ENCODE measurements around the gene LYPLAL1.

Gene LYPLAL1

DNA sequence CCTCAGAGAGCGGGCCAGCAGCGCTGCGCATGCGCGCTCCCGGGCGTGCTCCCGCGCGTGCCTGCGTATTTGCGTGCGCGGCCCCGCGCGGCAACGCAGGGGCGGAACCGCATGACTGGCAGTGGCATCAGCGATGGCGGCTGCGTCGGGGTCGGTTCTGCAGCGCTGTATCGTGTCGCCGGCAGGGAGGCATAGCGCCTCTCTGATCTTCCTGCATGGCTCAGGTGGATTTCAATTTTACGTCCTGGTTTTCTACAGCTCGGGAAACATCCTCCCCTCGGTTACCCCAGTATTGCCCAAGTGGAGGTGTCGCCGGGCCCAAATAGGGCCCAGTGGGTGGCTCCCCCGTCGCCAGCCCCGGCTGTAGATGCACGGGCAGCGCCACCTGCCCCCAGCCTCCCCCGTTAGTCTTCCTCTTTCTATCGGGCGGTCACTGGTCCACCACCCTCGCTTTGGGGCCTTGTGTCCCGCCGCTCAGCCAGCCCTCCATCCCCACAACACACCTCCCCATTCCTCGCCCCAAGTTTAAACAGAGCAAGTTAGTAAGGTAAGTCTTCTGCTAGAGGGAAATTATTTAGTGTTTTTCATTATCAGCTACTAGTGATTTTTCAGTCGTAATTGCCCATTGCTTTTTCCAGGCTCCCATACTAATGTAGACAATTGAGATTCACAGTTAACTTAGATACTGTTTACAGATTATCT, at the start of gene LYPLAL1:
LYPLAL1 (plus strand) TSS at position 121 of the 702 bp plus-strand sequence; CDS start at position 134, 13 bp downstream.
- peak; percentile 82 for DNase-seq

DNA sequence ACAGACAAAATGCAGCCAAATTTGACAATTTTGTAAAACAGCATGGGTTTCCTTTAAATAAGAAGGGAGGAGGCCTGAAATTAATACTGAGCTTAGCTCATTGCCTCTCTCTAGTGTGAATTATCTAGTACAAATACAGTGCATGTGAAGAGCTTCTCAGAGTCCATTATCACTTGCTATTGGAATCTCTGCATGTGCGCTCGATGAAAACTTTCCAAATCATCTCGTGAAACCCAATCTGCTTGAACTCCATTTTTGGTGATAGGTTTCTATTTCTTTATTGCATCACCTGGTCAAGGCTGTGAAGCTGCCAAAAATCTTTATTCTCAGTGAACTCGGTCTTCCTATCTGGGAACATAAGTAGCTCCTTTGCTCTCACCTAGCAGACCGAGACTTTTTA, 49.5 kb upstream of the LYPLAL1 start:
- DNase-seq = no peak

DNA sequence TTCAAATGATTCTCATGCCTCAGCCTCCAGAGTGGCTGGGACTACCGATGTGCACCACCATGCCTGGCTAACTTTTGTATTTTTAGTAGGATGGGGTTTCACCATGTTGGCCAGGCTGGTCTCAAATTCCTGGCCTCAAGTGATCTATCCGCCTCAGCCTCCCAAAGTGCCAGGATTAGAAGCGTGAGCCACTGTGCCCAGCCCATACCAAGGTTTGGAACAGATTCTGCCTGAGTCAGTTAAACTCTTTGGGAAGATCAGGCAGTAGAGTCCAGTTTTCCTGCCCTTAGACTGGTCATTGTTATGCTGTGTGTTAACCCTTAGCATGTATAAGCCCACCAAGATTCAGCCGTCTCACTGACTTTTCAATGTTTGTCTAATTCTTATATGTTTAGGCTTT, 48.3 kb upstream of the LYPLAL1 start:
- DNase-seq = no peak

DNA sequence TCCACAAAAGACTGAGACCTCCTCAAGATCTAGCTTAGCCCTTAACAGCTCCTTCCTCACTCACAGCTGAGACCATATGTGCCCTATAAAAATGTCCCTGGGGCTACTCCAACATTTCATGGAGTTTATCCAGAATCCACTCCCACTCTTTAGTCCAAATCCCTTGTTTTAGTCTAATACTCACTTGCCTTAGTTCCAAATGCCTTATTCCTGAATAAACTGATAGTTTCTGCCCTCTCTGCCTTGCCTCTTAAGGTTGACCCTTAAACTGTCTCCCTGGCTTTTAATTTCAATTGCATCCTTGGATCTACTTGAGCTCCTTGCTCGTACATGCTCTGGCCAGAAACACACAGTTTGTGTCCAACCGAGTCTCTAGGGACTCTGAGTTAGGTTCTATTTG, 47.3 kb upstream of the LYPLAL1 start:
- DNase-seq = no peak

DNA sequence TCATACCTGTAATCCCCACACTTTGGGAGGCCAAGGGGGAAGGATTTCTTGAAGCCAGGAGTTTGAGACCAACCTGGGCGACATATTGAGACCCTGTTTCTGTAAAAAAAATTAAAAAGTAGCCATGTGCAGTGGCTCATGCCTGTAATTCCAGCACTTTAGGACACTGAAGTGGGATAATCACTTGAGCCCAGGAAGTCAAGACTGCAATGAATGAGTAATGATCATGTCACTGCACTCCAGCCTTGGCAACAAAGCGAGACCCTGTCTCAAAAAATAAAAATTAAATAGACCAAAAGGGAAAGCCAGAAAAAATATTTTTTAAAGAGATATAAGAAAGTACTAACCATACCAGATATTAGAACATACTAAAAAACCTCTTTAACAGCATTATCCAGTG, 44.7 kb upstream of the LYPLAL1 start:
- no peak for DNase-seq

DNA sequence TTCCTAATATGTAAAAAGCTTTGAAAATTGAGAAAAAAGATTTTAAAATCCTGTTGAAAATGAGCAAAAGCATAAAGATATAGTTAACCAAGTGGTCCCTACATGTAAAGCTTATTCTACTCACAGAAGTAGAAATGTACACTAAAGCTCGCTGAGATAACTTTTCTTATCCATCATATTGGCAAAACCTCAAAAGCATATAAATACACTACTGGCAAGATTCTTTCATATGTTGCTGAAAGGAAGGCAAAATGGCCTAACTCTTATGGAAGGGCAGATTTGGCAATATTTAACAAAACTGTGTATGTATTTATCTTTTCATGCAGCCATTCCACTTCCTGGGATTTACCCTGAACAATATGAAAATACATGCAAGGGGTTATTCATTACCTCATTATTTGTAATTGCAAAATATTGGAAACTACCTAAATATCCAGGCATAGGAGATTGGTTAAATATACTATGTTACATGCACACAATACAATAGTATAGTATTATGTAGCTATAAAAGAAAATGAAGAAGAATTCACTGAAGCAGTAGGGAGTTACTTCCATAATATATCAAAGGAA, 43.2 kb upstream of the LYPLAL1 start:
- no peak for DNase-seq

DNA sequence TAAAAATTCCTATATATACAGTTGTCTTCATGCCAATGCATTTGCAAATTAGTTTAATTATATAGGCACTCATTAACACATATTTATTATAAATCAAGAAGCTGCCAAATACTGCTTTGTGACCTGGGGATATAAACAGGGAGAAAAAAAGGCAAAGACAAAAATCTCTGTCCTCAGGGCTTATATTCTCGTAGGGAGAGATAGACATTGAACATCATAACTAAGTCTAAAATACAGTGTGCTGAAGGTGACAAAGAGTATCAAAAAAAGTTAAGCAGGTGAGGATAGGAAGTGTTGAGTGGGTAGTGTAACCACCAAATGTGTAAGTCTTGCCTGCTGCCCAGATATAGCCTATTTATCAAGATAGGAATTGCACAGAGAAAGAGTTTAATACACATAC, 40.7 kb upstream of the LYPLAL1 start:
- no peak for DNase-seq

DNA sequence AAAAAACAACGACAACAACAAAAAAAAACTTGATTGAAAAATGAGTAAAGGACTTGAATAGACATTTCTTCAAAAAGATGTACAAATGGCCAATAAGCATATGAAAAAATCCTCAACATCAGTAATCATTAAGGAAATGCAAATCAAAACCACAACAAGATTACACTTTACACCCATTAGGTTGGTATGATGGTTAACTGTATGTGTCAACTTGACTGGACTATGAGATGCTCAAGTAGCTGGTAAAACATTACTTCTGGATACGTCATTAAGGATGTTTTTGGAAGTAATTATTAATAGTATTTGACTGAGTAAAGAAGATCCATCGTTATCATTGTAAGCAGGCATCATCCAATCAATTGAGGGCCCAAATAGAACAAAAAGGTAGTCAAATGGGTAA, 34.9 kb upstream of the LYPLAL1 start:
- DNase-seq = no peak

DNA sequence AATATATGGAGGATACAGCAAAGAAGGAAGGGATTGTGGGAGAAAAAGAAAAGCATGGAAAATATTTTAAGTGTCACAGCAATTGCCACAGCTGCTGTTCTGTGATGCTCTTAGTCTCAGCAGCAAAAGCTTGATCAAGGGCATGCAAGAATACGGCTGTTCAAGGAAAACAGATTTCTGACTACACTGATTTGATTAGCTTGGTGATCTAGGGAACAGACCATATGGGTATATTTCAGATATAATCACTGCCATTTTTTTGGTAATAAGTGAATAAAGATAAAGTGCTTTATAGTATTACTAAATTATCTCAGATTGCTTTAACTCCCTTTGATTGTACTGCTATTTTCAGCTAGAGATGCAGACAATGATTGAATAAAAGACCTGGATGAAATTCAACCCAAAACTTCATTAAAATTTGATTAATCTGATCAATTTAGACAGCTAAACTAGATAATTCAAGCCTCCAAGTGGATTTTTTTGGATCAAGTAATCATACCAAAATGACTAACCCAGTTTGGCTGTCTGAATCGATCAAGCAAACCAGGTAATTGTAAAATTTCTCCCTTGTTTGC, 33.3 kb upstream of the LYPLAL1 start:
- DNase-seq = no peak

DNA sequence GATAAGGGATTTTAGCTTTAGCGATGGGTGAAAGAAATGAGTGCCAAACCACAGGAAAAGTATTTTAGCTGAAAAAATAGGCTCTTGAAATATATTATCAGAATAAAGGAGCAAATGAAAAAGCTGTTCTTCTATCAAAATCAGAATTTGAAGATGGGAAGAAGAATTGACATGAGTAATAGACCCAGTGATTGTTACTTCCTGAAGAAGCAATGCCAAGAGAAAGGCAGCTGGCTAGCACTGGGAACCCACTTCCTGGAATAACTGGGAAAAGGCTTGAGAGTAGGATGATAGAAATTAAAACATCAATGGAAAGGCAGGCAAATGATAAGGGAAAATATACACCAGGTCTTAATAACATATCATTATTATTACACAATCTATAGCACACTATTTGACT, 29.9 kb upstream of the LYPLAL1 start:
- no peak for DNase-seq

DNA sequence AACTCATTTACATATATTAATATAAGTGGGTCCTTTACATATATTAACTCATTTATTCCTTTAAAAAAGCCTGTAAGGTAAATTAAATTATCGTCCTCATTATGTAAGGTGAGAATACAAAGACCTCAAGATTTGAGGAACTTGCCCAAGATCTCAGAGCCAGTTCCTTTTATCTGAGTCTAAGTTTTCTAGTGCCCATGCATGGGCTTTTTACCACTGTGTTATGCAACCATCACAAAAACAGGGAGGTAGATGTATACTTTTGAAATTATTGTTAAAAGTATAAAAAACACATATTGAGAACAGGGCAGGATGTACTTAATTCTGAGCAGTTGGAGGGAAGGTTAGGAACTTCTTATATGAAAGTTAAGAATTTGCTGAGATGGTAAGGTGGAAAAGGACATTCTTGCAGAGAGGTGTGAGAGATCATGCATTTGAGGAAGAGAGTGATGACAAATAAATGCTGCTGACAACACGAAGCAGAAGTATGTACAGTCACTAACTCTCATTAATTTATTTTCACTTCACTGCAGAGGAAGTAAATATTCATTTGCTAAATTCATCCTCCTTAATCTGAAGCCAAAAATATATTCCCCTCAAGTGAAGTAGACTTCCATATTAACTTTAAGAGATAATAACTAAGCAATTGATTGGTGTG, 28.9 kb upstream of the LYPLAL1 start:
- DNase-seq = no peak

DNA sequence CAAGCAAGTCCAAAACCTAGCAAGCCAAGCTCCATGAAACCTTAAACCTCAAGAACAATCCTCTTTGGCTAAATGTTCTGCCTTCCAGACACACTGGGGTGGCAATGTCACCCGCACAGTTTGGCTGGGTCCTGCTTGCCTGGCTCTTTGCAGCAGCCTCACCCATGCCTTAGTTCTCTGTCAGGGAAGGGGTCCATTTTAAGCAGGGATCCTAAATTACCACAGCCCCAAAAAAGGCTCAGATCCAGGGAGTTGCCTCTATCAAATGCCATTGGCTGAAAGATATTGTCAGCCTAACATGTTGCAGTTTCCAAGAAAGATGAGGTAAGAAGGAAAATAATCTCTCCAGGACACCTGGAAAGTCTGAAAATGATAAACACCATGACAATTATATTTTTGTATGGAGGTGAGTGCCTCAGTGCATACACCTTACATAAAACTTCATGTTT, 26.1 kb upstream of the LYPLAL1 start:
- no peak for DNase-seq

DNA sequence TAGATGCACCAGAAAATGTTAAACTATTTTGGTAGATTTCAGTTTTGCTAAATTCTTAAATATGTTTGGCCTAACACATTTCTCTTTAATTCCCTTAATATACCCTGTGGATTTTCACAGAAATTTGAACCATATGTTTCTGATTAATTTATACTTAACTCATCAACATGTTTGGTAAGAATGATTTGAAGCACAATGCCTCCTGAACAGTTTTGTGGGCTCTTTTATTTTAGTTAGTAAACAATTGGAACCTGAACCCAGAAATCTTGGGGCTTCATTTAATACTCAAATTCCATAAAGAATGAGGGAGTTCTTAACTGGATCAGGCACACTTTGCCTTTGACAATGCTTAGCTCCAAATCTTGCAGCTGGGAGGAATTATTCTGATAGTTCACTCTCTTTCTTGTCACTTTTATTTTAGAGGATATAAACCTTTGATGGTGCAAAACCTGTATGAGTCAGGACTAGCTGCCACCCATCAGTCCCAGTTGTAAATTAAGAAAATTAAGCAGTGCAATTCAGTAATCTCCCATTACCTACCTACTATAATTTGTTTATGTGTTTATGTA, 24.6 kb upstream of the LYPLAL1 start:
- DNase-seq = no peak

DNA sequence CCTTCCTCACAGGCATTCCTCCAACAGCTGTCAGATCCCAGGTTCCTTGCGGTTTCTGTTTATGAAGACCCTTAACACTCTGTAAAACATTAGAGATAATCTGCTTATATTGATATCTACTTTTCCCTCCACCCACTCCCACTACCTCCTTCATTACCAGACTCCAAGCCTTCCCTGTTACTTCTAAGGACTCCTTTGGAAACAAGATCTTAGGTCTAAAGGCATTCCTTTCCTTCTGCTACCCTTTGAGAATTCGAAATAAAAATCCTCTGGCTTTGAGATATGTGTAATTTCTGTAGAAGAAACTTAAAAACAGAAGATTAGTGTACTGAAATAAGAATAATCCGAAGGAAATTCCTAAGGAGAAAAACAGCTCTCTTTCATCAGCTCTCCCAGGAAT, 23.7 kb upstream of the LYPLAL1 start:
- no peak for DNase-seq

DNA sequence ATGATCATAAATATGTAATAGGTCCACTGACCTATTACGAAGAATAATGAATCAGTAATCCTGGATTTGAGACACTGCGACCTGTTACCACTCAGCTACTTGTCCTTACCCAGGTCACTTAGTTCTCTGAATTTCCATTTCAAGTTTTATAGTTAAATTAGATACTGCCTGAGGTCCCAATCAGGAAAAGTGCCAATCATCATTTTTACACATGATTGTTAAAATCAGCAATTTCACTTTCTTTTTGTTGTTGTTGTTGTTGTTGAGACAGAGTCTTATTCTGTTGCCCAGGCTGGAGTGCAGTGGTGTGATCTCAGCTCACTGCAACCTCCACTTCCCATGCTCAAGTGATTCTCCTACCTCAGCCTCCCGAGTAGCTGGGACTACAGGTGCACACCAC, 22.8 kb upstream of the LYPLAL1 start:
- DNase-seq = no peak

DNA sequence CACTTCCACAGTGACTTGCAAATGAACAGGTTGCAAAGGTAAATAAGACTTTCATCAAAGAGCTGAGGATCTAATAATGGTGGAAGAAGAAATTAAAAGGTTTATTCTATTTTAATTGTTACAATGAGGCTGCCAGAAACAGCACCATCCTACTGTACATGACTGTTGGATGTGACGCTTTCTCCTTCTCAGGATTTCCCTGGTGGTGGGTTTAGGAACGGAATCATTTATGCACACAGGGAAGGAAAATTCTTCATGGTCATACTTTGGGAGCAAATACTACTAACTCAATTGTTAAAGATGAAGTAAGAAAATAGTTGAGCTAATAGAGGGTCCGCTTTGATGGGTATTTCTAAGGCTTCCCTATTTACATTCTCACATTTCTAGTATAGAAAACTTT, 22.2 kb upstream of the LYPLAL1 start:
- no peak for DNase-seq

DNA sequence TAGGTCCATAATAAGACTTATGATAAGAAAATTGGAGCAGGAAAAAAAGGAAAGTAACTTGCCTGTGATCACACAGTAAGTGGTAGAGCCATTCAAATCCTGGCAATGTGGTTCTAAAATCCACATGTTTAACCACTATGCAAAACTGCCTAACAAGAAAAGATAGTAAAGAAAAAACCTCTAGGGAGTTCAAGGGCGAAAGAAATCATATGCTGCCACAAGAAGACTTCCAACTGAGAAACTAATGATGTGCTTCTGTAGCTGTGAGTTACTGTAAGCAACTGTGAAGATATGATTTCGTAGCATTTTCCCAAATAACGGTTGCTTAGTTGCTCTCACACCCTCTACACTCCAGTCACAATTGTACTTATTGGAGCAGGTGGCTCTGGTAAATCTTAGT, 20.9 kb upstream of the LYPLAL1 start:
- no peak for DNase-seq

DNA sequence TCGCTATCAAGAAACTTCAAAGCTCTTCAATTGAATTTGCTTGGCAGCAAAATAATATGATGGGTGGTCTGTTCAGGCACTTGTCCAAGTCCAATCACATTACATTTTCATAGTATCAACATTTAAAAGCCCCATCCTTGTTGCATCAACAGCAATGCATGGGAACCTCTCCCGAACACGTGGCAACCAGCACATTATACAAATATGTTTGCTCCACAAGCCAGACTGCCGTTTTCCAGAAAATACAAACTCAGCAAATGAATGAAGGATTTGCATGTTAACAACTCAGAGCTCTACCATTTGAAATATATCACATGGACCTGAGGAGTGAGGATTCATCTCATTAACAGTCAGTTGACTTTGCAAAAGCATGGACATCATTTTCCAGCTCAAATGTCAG, 20.0 kb upstream of the LYPLAL1 start:
- DNase-seq = no peak

DNA sequence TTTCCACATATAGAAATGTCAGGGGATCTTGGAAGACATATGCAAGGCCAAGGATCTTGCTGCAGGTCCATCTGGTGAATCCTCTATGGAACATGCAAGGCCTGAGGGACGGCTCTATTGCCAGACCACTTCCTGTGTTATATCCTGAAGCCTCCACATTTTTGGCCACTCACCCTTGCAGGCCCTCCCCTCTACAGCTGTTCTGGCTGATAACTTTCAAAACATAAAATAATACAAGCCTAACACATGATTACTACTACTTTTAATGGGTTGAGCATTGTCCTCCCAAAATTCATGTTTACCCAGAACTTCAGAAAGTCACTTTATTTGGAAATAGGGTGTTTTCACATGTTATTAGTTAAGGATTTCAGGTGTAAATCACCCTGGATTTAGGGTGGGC, 18.5 kb upstream of the LYPLAL1 start:
- DNase-seq = no peak

DNA sequence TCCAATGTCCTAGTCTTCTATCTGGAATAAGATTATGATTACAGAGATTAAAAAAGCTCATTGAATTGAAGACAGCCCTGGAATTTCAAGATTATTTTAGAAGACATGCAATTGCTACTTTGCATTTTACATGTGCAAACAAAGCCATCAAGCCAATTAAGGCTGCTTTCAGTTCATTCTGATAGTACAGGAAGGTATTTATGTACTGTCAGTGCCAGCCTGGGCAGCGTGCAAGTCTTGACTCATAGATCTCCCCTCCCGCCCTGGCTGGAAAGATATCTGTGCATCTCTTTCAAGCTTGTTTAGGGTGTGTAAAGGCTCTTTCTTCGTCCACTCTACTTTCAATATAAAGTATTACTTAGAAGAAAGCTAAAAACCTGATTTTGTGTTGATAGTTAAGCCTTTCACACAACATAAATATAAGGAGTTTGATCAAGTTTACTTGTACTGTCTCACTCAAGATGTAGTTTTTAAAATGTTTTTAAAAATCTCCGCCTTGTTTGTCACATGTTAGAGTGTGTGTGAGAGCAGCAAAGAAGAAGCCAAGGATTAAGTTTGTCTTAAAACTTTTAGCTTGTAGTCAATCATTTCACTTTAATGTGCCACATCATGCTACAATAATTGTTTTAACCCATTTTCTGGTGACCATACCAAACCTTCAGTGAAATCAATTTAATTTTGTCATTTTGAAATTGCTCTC, 13.6 kb upstream of the LYPLAL1 start:
- DNase-seq = no peak

DNA sequence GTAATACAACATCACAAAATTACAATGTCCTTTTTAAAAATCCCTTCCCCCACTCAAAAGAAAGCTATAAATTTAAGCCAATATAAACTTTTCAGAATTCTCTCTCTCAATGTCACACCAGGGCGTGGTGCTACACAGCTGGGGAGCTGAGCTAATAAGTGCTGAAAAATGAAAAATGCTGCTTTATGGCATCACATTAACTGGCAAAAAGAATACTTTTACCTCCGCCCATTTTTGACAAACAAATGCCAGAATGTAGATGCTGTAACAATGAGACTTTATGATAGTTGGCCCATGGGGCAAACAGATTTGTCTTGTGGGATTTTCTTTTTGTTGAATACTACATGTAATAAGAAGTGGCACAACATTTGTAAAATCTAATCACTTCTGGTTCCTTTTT, 12.7 kb upstream of the LYPLAL1 start:
- no peak for DNase-seq

DNA sequence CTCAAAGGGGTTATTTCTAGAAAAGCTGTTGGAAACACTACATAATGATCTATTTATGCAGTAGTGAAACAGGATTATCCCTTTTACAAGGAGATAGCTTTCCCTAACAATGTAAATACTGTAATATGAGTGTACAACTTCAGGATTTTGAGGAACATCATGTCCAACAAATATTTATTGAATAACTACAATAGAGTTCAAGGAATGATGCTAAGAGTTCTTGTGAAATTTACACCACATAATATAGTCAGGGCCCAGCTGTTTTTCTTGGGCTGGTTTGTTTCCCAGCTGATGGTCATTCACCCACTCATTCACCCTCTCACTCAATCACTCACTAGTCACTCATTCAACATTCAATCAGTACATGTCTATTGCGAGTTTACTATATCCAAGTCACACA, 12.3 kb upstream of the LYPLAL1 start:
- no peak for DNase-seq

DNA sequence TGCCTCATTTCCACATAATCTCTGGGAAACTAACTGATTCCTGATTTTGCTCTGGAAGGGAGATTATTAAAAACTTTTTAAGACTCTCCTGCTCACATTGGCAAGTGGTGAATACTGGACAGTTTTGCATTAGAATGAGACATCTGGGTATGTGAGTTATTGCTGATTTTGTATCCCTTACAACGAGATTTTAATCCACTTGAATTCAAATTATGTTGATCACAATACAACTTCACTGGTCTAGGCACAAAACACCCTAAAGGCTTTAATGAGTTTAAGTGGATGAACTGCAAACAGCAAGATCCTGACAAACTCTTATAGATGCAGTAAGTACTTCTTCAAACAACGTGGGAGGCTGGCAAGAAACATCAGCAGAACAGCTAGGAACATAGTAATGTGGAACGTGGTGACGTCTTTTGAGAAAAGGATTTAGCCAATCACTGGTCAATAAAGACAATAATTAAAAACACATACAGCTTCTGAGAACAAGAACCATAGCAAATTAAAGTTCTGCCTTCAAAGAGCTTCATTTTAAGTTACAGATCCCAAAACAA, 10.2 kb upstream of the LYPLAL1 start:
- DNase-seq = no peak
